ENCODE results near the gene SNRK. TPM values are rescaled to one million over a fixed set of nuclear protein-coding genes. Genes with fewer than 3 reads are reported as not detected.

The SNRK gene
- total RNA-seq, 1 donor from 2014 or later: 46.3 TPM

- DNase-seq: no peak
- Histone ChIP-seq H3K9me3 (no peaks in the 10 kb centered on the region), H3K27me3 (no peaks in the 10 kb centered on the region), H3K4me1 (peaks cover 27% of the 10 kb centered on the region), H3K36me3 (no peaks in the 10 kb centered on the region), H3K27ac (peak overlapping the region; percentile 69), H3K4me3 (peak overlapping the region; percentile 58)
- no peak for TF ChIP-seq CTCF (IDR thresholded peaks at IDR 0.05)
- intact Hi-C loops (cut with DNase I): no loop called here
- no peak for ATAC-seq
These were observed 696 bp upstream of the SNRK start for GRCh38 chr3:43285644-43286043.

- no peak for TF ChIP-seq CTCF (IDR thresholded peaks at IDR 0.05)
- intact Hi-C loops (cut with DNase I): no loop called here
- Histone ChIP-seq H3K27ac (peak overlapping the region; percentile 84), H3K9me3 (no peaks in the 10 kb centered on the region), H3K36me3 (no peaks in the 10 kb centered on the region), H3K27me3 (no peaks in the 10 kb centered on the region), H3K4me3 (peak overlapping the region; percentile 70), H3K4me1 (peaks cover 39% of the 10 kb centered on the region)
- ATAC-seq (peak; percentile 51), DNase-seq (no peak)
These were observed 630 bp downstream of the SNRK start for GRCh38 chr3:43286841-43287499.

- intact Hi-C loops (cut with DNase I): no loop called here
- no peaks in the 10 kb centered on the region for H3K27me3 ChIP-seq
- peaks cover 41% of the 10 kb centered on the region for H3K4me1 ChIP-seq
These were observed 1.1 kb downstream of the SNRK start for GRCh38 chr3:43287500-43287873.

GRCh38 chr3:43288366-43288765 lies 2.0 kb downstream of the SNRK start:
- Histone ChIP-seq H3K27ac (peak overlapping the region; percentile 84), H3K4me1 (peaks cover 45% of the 10 kb centered on the region), H3K4me3 (peak overlapping the region; percentile 70), H3K27me3 (no peaks in the 10 kb centered on the region), H3K9me3 (no peaks in the 10 kb centered on the region), H3K36me3 (no peaks in the 10 kb centered on the region)
- DNase-seq (no peak), ATAC-seq (no peak)
- intact Hi-C loops (cut with DNase I): no loop called here
- TF ChIP-seq CTCF (IDR thresholded peaks at IDR 0.05): no peak

More at GRCh38 chr3:43287500-43287873, 1.1 kb downstream of the SNRK start:
- DNase-seq (no peak), ATAC-seq (no peak)
- no peak for TF ChIP-seq CTCF (IDR thresholded peaks at IDR 0.05)
- Histone ChIP-seq H3K9me3 (no peaks in the 10 kb centered on the region), H3K27ac (peak overlapping the region; percentile 84), H3K4me3 (peak overlapping the region; percentile 70), H3K36me3 (no peaks in the 10 kb centered on the region)

- DNase-seq (no peak), ATAC-seq (no peak)
- peak overlapping the region; percentile 84 for H3K27ac ChIP-seq
- intact Hi-C loops (cut with DNase I): no loop called here
- H3K4me1 ChIP-seq: peaks cover 45% of the 10 kb centered on the region
- no peak for TF ChIP-seq CTCF (IDR thresholded peaks at IDR 0.05)
- peak overlapping the region; percentile 70 for H3K4me3 ChIP-seq
- no peaks in the 10 kb centered on the region for H3K9me3 ChIP-seq
- H3K27me3 ChIP-seq: no peaks in the 10 kb centered on the region
- H3K36me3 ChIP-seq: no peaks in the 10 kb centered on the region
These were observed 2.5 kb downstream of the SNRK start for GRCh38 chr3:43288850-43289249.

GRCh38 chr3:43289401-43289800 lies 3.1 kb downstream of the SNRK start:
- peak overlapping the region; percentile 70 for H3K4me3 ChIP-seq
- no peaks in the 10 kb centered on the region for H3K27me3 ChIP-seq
- no peaks in the 10 kb centered on the region for H3K36me3 ChIP-seq
- H3K9me3 ChIP-seq: no peaks in the 10 kb centered on the region
- H3K4me1 ChIP-seq: peaks cover 50% of the 10 kb centered on the region
- TF ChIP-seq CTCF (IDR thresholded peaks at IDR 0.05): no peak
- H3K27ac ChIP-seq: peak overlapping the region; percentile 84
- no peak for ATAC-seq
- DNase-seq: no peak
- intact Hi-C loops (cut with DNase I): no loop called here

All from upper lobe of right lung (tissue), 1 donor.